Liver (tissue), 9 donors: ENCODE results near the gene COPE. TPM values are rescaled to one million over a fixed set of nuclear protein-coding genes. Genes with fewer than 3 reads are reported as not detected.

Experiments
- DNase-seq: peaks from one replicate; pipeline ENCODE4 v3.0.0-alpha.2; 2017; ENCODE audit warnings: low spot score
- H3K27ac ChIP-seq, 2 donors: one replicate each; pipeline ENCODE4 v1.7.0; 2013; ENCODE audit warnings: inconsistent platforms in 2 of 2, low read length in 2 of 2, control low read depth in 1 of 2, low read depth in 1 of 2, mild to moderate bottlenecking in 1 of 2
- H3K27me3 ChIP-seq, 4 donors: one replicate each; pipeline versions ENCODE4 v1.6.1 to v1.7.0; 2013; ENCODE audit warnings: low read length in 3 of 4, inconsistent platforms in 1 of 4, mild to moderate bottlenecking in 1 of 4, moderate library complexity in 1 of 4; ENCODE audit not compliant: control insufficient read depth in 4 of 4, insufficient read depth in 4 of 4
- H3K36me3 ChIP-seq, 4 donors: one replicate each; pipeline versions ENCODE4 v1.6.1 to v1.7.0; 2013; ENCODE audit warnings: low read length in 3 of 4, mild to moderate bottlenecking in 3 of 4, low read depth in 1 of 4, moderate library complexity in 1 of 4; ENCODE audit not compliant: control insufficient read depth in 4 of 4, insufficient read depth in 3 of 4
- H3K4me1 ChIP-seq, 4 donors: one replicate each; pipeline versions ENCODE4 v1.6.1 to v1.7.0; 2013; ENCODE audit warnings: low read length in 3 of 4, mild to moderate bottlenecking in 3 of 4, moderate library complexity in 1 of 4; ENCODE audit not compliant: control insufficient read depth in 4 of 4, insufficient read depth in 4 of 4
- H3K4me3 ChIP-seq, 3 donors: one replicate each; pipeline versions ENCODE4 v1.6.1 to v1.7.0; 2013; ENCODE audit warnings: low read length in 3 of 3, control low read depth in 1 of 3, low read depth in 1 of 3, mild to moderate bottlenecking in 1 of 3
- H3K9ac ChIP-seq, 2 donors: one replicate each; pipeline ENCODE4 v1.7.0; 2013; ENCODE audit warnings: low read length in 2 of 2, mild to moderate bottlenecking in 2 of 2, moderate library complexity in 2 of 2, control low read depth in 1 of 2, low read depth in 1 of 2
- H3K9me3 ChIP-seq, 4 donors: one replicate each; pipeline versions ENCODE4 v1.6.1 to v1.7.0; 2013; ENCODE audit warnings: low read length in 3 of 4; ENCODE audit not compliant: control insufficient read depth in 4 of 4
- ATF3 ChIP-seq: IDR thresholded peaks from 2 replicates; pipeline ENCODE4 v1.6.1; 2016; ENCODE audit warnings: antibody characterized with exemption
- EGR1 ChIP-seq, 2 donors: IDR thresholded peaks; 2 replicates each; pipeline ENCODE4 v1.6.1; 2016 to 2018; ENCODE audit warnings: antibody characterized with exemption in 2 of 2, low read depth in 2 of 2
- FOXA1 ChIP-seq: IDR thresholded peaks from 2 replicates; pipeline ENCODE4 v1.6.1; 2016; ENCODE audit warnings: antibody characterized with exemption
- FOXA2 ChIP-seq: IDR thresholded peaks from 2 replicates; pipeline ENCODE4 v1.6.1; 2016; ENCODE audit warnings: antibody characterized with exemption
- GABPA ChIP-seq, 2 donors: IDR thresholded peaks in 1 of 2; conservative IDR thresholded peaks in 1 of 2; 2 replicates each; pipeline ENCODE4 v1.6.1; 2016; ENCODE audit warnings: antibody characterized with exemption in 2 of 2, mild to moderate bottlenecking in 1 of 2, moderate library complexity in 1 of 2
- HNF4A ChIP-seq, 2 donors: conservative IDR thresholded peaks; 2 replicates each; pipeline ENCODE4 v1.6.1; 2016; ENCODE audit warnings: antibody characterized with exemption in 2 of 2, mild to moderate bottlenecking in 2 of 2
- HNF4G ChIP-seq: IDR thresholded peaks from 2 replicates; pipeline ENCODE4 v1.6.1; 2016; ENCODE audit warnings: antibody characterized with exemption
- JUND ChIP-seq, 2 donors: IDR thresholded peaks; 2 replicates each; pipeline ENCODE4 v1.6.1; 2016; ENCODE audit warnings: antibody characterized with exemption in 2 of 2
- NR2F2 ChIP-seq: IDR thresholded peaks from 2 replicates; pipeline ENCODE4 v1.6.1; 2016; ENCODE audit warnings: antibody characterized with exemption
- RAD21 ChIP-seq, 2 donors: IDR thresholded peaks; 2 replicates each; pipeline ENCODE4 v1.6.1; 2016; ENCODE audit warnings: antibody characterized with exemption in 2 of 2, mild to moderate bottlenecking in 2 of 2
- REST ChIP-seq: IDR thresholded peaks from 2 replicates; pipeline ENCODE4 v1.6.1; 2016; ENCODE audit warnings: antibody characterized with exemption, mild to moderate bottlenecking
- RXRA ChIP-seq, 2 donors: IDR thresholded peaks; 2 replicates each; pipeline ENCODE4 v1.6.1; 2017 to 2018; ENCODE audit warnings: antibody characterized with exemption in 2 of 2, mild to moderate bottlenecking in 1 of 2
- SP1 ChIP-seq: IDR thresholded peaks from 2 replicates; pipeline ENCODE4 v1.6.1; 2018; ENCODE audit warnings: antibody characterized with exemption, mild to moderate bottlenecking
- TAF1 ChIP-seq: conservative IDR thresholded peaks from 2 replicates; pipeline ENCODE4 v1.6.1; 2016; ENCODE audit warnings: antibody characterized with exemption, mild to moderate bottlenecking
- YY1 ChIP-seq: IDR thresholded peaks from 2 replicates; pipeline ENCODE4 v1.6.1; 2016; ENCODE audit warnings: antibody characterized with exemption, mild to moderate bottlenecking
- ZBTB33 ChIP-seq: IDR thresholded peaks from 2 replicates; pipeline ENCODE4 v1.6.1; 2016; ENCODE audit warnings: antibody characterized with exemption
- WGBS: extraction: QIAGEN DNeasy Blood & Tissue Kit; methylation state at CpG from one replicate; pipeline ENCODE4 v1.1.7; 2013; 5-methylcytosine and 5-hydroxymethylcytosine counted together
- polyA plus RNA-seq, 2 donors: library from polyadenylated mRNA; stranded (reverse) in 1 of 2; unstranded in 1 of 2; fragments of 200-250 nt in 1 of 2; fragments of >200 nt in 1 of 2; fragmentation: Nextera tagmentation in 1 of 2; extraction: Ambion mirVana in 1 of 2; gene quantifications; one replicate each; pipeline versions ENCODE4 v1.2.1 to v1.2.3, GENCODE V29; 2013 to 2015
- total RNA-seq, 2 donors: library from RNA; depleted of rRNA; stranded (reverse); fragments of >200 nt; gene quantifications; one replicate each; pipeline ENCODE4 v1.2.3, GENCODE V29; 2014
- TF ChIP-seq, protein P1 (sequence below): fragments of 150-350 bp; IDR thresholded peaks from 2 replicates; pipeline ENCODE4 v1.5.1; 2017; ENCODE audit warnings: improper control_type of control experiment, low read depth, low read length; ENCODE audit not compliant: missing input control
- TF ChIP-seq, protein P2 (sequence below): IDR thresholded peaks from 2 replicates; pipeline ENCODE4 v1.6.1; 2016; ENCODE audit warnings: antibody characterized with exemption
- donor health status: healthy.
- donor health status: healthy.
- donor health status: healthy.
- donor health status: healthy.
- donor health status: healthy.

The COPE gene
- total and polyA plus RNA-seq, 4 donors, result 103 to 204 (median 142) TPM

- DNase-seq, result no peak
- H3K9me3 ChIP-seq, result no peaks in the 10 kb centered on the region
- H3K4me1 ChIP-seq, result peaks cover 0 to 17% (median 7%) of the 10 kb centered on the region in 4 donors
- H3K27me3 ChIP-seq, result no peaks in the 10 kb centered on the region
- 19% methylated on average over 71 of the region's 71 CpGs for WGBS
- peak overlapping the region in 1 of 3 donors; percentile 22 for H3K4me3 ChIP-seq
- H3K9ac ChIP-seq, result no peak overlapping the region
- peaks cover 11 to 35% (median 18%) of the 10 kb centered on the region in 4 donors for H3K36me3 ChIP-seq
- TF ChIP-seq ATF3 (no peak), EGR1 (IDR thresholded peaks at IDR 0.05; ENCODE audit: low read depth in 2 of 2) (no peak), RXRA (IDR thresholded peaks at IDR 0.05) (no peak), GABPA (IDR thresholded peaks at IDR 0.05 in 1 of 2, conservative IDR thresholded peaks at IDR 0.05 in 1 of 2) (no peak), HNF4G (no peak), FOXA2 (no peak), YY1 (no peak), HNF4A (conservative IDR thresholded peaks at IDR 0.05) (no peak), REST (no peak), TAF1 (no peak), RAD21 (IDR thresholded peaks at IDR 0.05) (no peak), SP1 (no peak), FOXA1 (no peak), NR2F2 (no peak), ZBTB33 (no peak), JUND (IDR thresholded peaks at IDR 0.05) (no peak)
- TF ChIP-seq, protein P1, sequence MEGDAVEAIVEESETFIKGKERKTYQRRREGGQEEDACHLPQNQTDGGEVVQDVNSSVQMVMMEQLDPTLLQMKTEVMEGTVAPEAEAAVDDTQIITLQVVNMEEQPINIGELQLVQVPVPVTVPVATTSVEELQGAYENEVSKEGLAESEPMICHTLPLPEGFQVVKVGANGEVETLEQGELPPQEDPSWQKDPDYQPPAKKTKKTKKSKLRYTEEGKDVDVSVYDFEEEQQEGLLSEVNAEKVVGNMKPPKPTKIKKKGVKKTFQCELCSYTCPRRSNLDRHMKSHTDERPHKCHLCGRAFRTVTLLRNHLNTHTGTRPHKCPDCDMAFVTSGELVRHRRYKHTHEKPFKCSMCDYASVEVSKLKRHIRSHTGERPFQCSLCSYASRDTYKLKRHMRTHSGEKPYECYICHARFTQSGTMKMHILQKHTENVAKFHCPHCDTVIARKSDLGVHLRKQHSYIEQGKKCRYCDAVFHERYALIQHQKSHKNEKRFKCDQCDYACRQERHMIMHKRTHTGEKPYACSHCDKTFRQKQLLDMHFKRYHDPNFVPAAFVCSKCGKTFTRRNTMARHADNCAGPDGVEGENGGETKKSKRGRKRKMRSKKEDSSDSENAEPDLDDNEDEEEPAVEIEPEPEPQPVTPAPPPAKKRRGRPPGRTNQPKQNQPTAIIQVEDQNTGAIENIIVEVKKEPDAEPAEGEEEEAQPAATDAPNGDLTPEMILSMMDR, result no peak
- TF ChIP-seq, protein P2, sequence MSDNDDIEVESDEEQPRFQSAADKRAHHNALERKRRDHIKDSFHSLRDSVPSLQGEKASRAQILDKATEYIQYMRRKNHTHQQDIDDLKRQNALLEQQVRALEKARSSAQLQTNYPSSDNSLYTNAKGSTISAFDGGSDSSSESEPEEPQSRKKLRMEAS, result no peak
- H3K27ac ChIP-seq, result no peak overlapping the region
Measured at GRCh38 chr19:18869023-18869618, 50.1 kb downstream of the COPE start.
